GM18873 (cell line): ENCODE results near the gene GMDS.

ENCODE experiments used
- ATAC-seq: cut with Tn5 transposase; IDR thresholded peaks from one replicate; pipeline ENCODE4 v1.9.1; 2021; ENCODE audit warnings: mild to moderate bottlenecking, moderate library complexity, moderate number of reproducible peaks; ENCODE audit not compliant: unreplicated experiment, low FRiP score

GMDS gene

DNA sequence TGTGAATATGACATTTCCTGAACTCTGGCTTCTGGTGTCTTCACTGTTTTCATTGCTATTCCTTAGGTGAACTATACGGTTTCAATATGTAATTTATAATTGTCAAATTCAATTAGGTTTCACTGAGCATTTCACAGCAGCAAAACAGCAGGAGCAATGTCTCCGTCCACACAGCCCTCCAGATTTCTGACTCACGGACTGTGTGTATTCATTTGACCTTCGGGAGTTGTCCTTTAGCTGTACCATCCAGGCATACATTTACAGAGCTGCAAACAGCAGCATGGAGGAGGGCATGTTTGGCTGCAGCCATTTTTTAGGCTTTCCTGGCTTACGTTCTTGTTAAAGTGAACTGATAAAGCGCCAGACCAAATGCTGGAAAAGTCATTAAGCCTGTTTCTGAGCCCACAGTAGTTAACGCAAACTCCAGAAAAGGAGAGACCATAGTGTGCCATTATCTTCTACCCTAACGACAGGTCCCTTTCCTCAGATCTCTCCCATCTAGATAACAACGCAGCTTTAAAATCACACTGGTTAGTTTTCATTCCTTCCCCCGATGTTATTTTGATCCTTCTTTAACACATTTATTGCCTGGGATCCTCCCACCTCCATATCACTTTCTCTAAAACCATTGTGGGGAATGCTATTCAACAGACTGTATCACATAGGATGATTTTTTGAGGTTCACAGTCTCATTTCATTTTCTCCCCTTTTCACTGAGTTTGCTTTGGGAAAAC, 617.4 kb downstream of the GMDS start:
- ATAC-seq: no peak

DNA sequence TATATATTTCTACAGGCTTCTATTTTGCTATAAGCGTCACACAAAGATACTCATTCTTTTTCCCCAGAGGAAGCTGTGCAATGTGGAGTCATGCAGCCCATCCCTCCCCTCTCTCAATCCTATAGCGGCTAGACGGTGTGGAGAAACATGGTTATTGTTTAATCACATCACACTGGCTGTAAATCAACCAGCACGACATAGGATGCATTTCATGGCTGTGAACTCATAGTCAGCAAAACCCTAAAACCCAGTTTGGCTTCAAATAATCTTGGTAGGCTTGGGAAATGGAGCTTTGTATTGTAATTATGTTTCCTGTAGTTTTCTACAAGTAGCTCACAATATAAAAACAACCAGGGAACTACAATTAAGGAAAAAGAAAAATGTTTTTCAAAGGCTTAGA, 618.9 kb downstream of the GMDS start:
- ATAC-seq: no peak

DNA sequence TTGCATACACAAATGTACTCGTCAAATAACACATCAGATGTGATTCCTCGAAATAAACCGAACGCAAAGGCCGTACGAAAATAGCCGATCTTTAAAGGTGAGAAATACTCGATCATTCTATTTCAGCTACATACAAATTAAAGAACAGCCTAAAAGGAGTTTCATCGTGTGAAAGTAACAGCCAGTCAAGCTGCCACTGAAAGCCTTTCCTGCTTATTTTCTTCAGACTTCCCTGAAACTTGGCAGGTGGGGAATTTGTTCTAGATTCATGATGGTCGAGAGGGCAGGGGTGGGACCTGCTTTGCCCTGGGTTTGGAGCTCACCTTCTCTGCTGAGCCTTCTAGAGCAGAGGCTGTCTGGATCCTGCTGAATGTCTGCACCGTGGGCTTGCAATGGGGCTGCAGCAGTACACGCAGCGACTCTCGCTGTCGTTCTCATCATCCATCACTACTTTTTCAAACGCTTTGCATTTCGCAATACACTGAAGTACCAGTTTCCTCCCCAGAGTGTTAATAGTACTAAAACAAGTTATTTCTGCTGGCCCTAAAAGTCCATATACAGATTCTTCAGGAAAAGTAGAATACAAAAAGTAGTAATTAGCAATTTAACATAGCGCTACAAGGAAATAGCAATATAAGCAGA, 619.5 kb downstream of the GMDS start:
- ATAC-seq: no peak

DNA sequence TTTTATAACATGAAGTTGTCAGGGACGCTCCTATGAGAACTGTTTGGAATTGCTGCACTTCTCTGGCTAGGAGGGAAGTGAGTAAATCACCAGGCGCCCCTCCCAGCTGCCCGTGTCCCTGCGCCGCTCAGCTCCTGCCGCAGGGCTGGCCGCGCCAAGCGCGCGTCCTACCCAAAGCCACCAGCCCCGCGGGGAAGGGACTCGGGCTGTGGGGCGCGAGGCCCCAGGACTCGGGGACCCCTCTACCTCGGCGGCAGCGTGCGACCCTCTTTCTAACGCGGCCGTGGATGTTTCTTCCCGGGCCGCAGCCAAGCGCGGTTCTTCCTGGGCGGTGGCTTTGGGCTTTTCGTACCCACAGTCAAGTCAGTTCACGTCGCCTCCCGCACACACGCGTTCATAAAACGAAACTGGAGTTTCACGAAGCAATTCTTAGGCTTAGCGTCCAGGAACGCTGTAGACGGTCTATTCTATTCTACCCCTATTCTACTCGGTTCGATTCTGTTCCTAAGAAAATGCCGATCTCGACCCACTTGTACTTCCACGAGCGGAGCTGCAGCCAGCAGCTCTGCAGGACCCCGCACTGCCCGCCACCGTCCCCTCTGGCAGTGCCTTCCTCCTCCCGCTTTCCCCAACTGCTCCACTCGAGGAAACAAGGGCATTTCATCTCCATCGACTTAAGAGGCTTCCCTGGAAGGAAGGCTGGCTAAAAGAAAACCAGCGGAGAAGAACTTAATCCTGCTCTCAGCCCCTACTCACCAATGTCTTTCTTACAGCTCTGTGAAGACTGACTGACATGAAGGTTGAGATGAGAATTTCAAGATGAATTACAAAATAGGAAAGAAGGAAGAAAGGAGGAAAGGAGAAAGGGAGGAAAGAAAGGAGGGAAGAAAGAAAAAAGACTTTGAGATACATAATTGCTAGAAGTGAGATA, 620.3 kb downstream of the GMDS start:
- ATAC-seq: no peak

GRCh38 chr6:1624058-1624850, 621.2 kb downstream of the GMDS start:
- no peak for ATAC-seq

- no peak for ATAC-seq
These were observed 621.7 kb downstream of the GMDS start for GRCh38 chr6:1623769-1624057.

DNA sequence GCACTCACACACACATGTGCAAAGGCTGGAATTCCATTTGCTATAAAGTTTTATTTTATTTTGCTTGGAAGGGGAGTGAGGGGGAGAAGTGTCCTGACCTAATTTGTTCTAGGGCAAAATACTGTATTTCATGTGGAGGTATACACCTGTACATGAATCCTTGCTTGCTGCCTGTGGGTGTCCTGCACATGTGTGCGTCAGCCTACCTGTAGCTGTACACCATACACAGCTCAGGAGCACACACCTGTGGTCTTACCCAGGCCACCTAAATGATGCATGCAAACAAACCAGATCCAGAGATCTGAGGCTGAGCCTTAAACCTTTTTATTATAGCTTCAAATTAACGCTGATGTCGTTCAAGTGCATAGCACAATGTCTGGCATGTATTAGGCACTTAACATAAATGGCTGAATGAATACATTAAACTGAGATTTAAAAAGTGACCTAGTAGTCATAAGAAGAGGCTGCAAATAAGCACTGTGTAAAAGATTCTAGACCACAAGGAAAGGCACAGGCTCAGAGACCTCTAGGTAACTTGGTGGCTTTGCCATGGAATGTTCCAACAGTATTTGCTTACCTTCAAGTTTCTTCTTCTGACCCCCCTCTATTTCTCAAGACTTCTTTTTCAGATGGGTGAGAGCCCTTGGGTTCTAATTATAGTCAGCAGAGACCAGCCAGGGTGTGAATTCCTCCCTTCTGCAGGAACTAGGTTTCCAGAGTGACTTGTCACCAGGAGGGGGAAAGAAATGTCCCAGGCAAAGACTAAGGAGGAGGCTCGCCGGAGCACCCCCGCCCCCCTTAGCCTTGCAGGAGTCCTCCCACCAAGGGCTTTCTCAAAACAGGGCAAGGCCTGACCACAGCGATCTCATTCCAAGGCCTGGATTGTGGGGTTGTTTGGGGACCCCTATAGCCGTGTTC, 622.3 kb downstream of the GMDS start:
- ATAC-seq: no peak

- no peak for ATAC-seq
These were observed 623.1 kb downstream of the GMDS start for GRCh38 chr6:1622220-1622850.

DNA sequence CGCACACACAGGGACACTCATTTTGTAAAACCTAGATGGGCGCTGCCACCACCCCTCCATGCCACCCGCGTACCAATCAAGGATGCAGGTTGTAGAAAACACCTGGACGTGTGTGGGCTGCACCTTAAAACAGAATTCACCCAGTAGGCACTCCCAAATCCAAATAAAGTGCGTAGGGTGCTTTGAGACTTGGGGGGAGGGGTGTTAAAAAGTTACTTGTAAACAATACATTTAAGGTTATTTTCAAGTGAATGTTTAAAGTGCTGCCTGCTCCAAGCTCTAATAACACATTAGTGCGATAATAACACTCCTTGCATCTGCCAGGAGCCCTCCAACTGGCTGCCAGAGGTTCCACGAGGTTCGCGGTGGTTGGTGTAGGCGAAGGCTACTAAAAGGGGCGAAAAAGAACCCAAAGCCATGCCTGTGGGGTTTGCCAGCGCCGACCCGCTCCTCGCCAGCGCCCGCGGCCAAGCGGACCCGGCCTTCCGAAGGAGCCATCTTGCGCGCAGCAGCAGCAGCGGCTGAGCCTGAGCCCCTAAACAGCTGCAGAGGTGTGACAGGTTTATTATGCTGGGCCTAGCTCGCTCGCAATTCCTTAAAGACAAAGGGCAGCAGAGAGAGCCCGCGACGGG, 624.2 kb downstream of the GMDS start:
- ATAC-seq: no peak

- ATAC-seq: no peak
These were observed 624.8 kb downstream of the GMDS start for GRCh38 chr6:1620504-1621069.

DNA sequence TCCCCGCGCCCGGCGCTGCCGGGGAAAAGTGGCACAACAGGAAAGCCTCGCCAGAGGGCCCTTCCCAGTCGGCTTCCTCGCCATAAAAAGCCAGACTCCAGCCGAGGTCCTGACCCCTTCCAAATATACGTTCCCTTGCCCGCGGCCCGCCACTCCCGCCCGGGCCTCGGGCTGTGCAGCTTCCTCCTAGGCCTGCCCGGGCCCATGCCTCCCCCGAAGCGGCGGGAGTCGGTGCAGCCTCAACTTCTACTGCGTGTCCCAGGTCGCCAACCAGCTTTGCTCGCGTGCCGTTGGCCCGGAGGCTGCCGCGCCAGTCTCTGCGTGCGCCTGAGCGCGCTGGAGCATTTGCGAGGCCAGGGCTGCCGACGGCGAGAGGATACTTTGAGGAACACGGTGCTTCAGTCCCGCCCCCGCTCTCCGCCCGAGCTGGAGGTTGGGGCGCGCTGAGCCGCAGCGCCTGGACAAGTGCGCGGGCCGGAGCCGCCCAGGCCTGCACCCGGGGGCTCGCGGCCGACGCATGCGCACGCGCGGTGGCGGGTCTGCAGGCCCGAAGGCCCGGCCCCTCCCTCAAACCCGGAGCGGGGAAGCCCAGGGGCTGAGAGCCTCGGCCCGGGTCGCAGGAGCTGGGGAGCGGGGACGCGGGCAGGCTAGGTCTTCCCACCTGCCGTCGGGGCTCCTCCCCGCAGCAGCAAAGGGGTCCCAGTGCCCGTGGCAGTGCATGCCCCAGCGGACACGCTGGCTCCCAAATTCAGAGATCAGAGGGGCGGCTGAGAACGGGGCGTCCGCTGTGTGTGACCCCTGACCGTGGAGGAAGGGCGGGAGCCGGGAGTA, 625.5 kb downstream of the GMDS start:
- no peak for ATAC-seq

DNA sequence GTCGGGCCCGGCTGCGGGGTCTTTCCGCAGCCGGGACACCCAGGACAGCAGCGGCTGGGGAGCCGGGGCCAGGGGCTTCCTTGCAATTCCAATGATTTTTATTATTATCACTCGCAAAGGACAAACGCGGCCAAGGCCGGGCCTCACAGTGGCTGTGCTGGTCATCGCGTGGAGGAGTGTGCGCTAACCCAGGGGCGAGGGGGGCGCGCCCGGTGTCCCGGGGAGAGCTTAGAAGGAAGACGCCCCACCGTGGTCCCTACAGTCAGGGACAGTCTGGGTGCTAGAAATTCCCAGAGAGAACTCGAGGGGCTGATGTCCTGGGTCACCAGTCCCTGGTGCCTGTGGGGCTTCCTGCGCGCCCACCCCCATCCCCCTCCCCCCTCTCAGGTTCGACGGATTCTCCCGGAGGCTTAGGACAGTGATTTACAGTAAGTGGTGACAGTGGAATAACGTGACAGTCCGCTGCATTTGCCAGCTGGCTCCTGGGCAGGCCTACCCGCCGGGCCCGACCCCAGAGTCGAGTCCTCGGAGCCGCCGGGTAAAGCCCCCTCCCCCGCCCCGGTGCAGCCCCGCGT, 626.2 kb downstream of the GMDS start:
- no peak for ATAC-seq

- no peak for ATAC-seq
These were observed 626.9 kb downstream of the GMDS start for GRCh38 chr6:1618311-1619097.

DNA sequence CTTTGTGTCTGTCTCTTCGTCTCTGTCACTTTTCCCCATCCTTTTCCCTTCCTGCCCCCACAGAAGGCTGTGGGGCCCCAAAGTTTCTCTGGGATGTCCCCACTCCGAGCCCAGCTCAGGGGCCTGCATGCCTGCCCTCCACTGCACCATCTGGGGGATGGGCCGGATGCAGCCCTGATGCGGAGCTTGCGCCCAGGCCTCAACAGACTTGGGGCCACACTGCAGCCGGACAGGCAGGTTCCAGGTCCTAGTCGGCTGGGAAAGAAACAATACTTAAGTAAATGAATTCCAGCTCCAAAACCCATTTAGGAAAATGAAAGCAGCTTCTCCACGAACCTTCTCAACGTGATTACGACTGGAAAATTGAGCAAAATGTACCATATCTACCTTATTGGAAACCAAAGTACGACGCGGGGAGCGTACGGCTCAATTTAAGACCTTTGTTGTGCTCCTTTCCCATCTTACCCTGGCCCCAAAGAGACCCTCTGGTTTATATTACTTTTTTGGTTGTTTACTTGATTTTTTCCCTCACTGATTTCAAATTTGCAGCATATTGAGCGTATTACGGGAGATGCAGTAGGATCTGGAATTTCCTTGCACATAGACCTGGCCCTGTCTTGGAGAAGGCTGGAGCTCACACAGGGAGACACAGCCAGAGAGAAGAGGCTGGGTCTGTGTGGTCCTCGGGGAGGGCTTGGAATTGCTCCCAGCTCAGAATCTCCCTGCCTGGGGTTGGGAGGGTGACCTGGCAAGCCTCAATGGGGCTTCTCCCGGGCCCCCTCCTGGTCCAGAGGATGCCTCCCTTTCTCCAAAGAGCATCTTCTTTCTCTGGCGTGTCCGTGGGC, 627.7 kb downstream of the GMDS start:
- ATAC-seq: no peak

DNA sequence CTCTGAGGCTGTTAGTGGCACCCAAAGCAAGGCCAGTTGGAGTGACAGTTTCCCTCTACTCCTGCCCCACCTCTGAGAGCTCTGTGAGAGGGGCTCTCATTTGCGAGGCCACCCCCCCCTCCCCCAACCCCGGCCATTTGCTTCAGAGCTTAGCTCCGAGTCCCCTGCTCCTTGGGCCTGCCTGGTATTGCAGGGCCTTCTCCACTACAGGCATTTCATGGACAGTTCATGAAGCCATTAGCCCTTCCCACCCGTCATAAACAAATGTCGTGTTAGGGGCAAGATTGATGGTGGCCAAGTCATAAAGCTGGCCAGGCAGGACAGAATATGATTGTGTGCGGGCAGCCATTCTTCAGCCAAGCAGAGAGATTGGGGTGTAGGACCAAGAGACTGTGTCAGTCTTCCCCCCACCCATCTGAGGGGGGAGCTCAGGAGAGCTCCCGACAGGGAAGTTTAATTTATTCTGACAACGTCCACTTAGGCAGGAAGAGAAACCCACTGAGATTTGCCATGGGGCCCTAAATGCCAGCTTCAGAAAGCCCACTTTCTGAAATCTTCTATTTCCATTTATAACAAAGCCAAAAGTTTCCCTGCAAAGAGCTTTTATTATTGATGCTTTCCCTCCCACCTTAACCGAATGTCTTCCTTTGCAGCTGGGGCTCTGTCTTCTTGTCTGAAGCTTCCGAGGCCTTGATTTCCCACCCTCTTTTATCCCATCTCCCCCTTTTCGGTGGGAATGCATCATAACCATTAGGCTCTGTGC, 628.5 kb downstream of the GMDS start:
- no peak for ATAC-seq
